ENCODE results near the gene STAU1.

- TF ChIP-seq CTCF (IDR thresholded peaks at IDR 0.05) (no peak), POLR2A (IDR thresholded peaks at IDR 0.05) (no peak), EP300 (IDR thresholded peaks at IDR 0.05) (no peak)
These were observed 83.8 kb downstream of the STAU1 start for GRCh38 chr20:49104365-49104648.

Measured in sigmoid colon (tissue), 4 donors.